ENCODE results near the gene CPOX. TPM values are rescaled to one million over a fixed set of nuclear protein-coding genes. Genes with fewer than 3 reads are reported as not detected.

The CPOX gene
- total and polyA plus RNA-seq, 10 of the 15 experiments (the other 5 are each of a cell fraction or from before 2014, with no cell fraction given) = 40.7 to 72.6 (median 64.5) TPM

DNA sequence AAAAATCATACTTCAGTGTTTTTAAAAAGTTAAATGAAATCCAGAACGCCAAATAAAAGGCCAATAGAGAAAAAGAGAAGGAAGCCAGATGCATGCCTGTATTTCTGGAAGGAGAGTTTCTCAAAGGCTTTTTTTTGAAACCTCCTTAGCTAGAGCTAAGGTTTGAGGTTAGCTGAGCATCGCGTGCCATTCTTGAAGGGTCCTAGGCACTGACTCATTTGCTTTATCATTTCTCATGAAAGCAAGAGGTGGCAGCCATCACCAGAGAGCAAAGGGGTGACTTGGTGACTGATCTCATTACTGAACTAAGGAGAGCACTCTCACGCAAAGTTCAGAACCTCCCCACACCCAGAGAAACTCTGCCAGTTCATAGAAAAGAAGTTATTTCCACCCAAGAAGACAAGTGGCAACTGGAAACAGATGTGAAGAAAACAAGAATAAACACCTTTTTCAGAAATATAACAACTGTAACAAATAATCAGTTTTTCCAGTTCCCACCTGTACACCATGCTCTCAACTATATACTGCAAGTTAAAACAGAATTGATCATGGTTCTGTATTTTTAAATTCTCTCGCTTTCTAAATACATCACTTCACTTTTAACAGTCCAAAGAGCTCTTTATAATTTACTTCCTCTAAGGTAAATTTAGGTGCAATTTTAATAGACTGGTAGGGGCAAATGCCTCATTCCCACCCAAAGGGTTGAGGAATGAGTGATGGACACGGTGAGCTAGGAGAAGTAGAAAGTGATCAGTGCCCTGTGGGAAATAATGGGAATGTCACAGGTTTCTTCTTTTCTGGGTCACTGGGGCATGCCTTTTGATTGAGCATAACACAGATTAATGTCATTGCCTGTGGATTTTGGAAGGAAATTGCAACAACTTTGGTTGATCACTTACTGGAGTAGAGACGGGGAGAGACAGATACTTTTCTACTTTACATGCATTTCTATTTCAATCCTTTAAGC, 37.0 kb downstream of the CPOX start (continued):
- TF ChIP-seq, protein P1, sequence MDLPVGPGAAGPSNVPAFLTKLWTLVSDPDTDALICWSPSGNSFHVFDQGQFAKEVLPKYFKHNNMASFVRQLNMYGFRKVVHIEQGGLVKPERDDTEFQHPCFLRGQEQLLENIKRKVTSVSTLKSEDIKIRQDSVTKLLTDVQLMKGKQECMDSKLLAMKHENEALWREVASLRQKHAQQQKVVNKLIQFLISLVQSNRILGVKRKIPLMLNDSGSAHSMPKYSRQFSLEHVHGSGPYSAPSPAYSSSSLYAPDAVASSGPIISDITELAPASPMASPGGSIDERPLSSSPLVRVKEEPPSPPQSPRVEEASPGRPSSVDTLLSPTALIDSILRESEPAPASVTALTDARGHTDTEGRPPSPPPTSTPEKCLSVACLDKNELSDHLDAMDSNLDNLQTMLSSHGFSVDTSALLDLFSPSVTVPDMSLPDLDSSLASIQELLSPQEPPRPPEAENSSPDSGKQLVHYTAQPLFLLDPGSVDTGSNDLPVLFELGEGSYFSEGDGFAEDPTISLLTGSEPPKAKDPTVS (IDR thresholded peaks at IDR 0.05; ENCODE audit: low read depth, low read length) = no peak
- TF ChIP-seq, protein P2, sequence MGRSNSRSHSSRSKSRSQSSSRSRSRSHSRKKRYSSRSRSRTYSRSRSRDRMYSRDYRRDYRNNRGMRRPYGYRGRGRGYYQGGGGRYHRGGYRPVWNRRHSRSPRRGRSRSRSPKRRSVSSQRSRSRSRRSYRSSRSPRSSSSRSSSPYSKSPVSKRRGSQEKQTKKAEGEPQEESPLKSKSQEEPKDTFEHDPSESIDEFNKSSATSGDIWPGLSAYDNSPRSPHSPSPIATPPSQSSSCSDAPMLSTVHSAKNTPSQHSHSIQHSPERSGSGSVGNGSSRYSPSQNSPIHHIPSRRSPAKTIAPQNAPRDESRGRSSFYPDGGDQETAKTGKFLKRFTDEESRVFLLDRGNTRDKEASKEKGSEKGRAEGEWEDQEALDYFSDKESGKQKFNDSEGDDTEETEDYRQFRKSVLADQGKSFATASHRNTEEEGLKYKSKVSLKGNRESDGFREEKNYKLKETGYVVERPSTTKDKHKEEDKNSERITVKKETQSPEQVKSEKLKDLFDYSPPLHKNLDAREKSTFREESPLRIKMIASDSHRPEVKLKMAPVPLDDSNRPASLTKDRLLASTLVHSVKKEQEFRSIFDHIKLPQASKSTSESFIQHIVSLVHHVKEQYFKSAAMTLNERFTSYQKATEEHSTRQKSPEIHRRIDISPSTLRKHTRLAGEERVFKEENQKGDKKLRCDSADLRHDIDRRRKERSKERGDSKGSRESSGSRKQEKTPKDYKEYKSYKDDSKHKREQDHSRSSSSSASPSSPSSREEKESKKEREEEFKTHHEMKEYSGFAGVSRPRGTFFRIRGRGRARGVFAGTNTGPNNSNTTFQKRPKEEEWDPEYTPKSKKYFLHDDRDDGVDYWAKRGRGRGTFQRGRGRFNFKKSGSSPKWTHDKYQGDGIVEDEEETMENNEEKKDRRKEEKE (IDR thresholded peaks at IDR 0.05) = no peak
- TF ChIP-seq ELK1 (IDR thresholded peaks at IDR 0.05; ENCODE audit: low read depth, low read length) (no peak), SUPT20H (IDR thresholded peaks at IDR 0.05; ENCODE audit: borderline replicate concordance, control insufficient read depth, low read depth, low read length) (no peak), CEBPZ (IDR thresholded peaks at IDR 0.05; ENCODE audit: low read depth, low read length) (no peak), RBBP5 (conservative IDR thresholded peaks at IDR 0.05) (no peak), DPF2 (IDR thresholded peaks at IDR 0.05) (peak; percentile 97), GATAD2B (conservative IDR thresholded peaks at IDR 0.05; ENCODE audit: low read depth) (0 out of 2 replicates have a peak, but pooled peaks have one; percentile 31), KDM1A (IDR thresholded peaks at IDR 0.05; ENCODE audit: borderline replicate concordance) (no peak), BHLHE40 (IDR thresholded peaks at IDR 0.05; ENCODE audit: borderline replicate concordance in 1 of 2, low read depth in 2 of 2, low read length in 1 of 2) (peak; percentile 95 to 97), ZBTB4 (CRISPR knock-in tag; IDR thresholded peaks at IDR 0.05) (no peak)
- TF ChIP-seq, protein P3, sequence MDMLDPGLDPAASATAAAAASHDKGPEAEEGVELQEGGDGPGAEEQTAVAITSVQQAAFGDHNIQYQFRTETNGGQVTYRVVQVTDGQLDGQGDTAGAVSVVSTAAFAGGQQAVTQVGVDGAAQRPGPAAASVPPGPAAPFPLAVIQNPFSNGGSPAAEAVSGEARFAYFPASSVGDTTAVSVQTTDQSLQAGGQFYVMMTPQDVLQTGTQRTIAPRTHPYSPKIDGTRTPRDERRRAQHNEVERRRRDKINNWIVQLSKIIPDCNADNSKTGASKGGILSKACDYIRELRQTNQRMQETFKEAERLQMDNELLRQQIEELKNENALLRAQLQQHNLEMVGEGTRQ (IDR thresholded peaks at IDR 0.05; ENCODE audit: borderline replicate concordance, low read depth, low read length) = no peak

Measured in GM12878 (cell line).